Measurements from ENCODE around the gene LNX1. TPM values are rescaled to one million over a fixed set of nuclear protein-coding genes. Genes with fewer than 3 reads are reported as not detected.

LNX1 gene
- total and polyA plus RNA-seq, 9 donors = 2.4 to 5.1 (median 2.8) TPM

- peaks cover 4% of the 10 kb centered on the region for H3K4me1 ChIP-seq (ENCODE audit: control insufficient read depth, insufficient read depth, low read length)
- no peaks in the 10 kb centered on the region for H3K27me3 ChIP-seq (ENCODE audit: control insufficient read depth, insufficient read depth, low read length)
- 36% methylated on average over 11 of the region's 17 CpGs for WGBS (ENCODE audit: insufficient coverage)
- H3K9me3 ChIP-seq (replicated peaks; ENCODE audit: control insufficient read depth, low read depth, low read length) = no peaks in the 10 kb centered on the region
- H3K4me3 ChIP-seq (ENCODE audit: low read length) = peak overlapping the region; percentile 18
- H3K27ac ChIP-seq (ENCODE audit: low read length) = peak overlapping the region; percentile 60
- H3K36me3 ChIP-seq (ENCODE audit: control insufficient read depth, insufficient read depth, low read length) = no peaks in the 10 kb centered on the region
- DNase-seq = peak; percentile 76
Observed at GRCh38 chr4:53507671-53508286, 83.5 kb downstream of the LNX1 start.

- H3K27ac ChIP-seq (ENCODE audit: low read length) = no peak overlapping the region
- no CpG with 5 or more reads among the region's 7 CpGs for WGBS (ENCODE audit: insufficient coverage)
- H3K9me3 ChIP-seq (replicated peaks; ENCODE audit: control insufficient read depth, low read depth, low read length) = no peaks in the 10 kb centered on the region
- H3K27me3 ChIP-seq (ENCODE audit: control insufficient read depth, insufficient read depth, low read length) = no peaks in the 10 kb centered on the region
- H3K4me3 ChIP-seq (ENCODE audit: low read length) = no peak overlapping the region
- no peaks in the 10 kb centered on the region for H3K36me3 ChIP-seq (ENCODE audit: control insufficient read depth, insufficient read depth, low read length)
- H3K4me1 ChIP-seq (ENCODE audit: control insufficient read depth, insufficient read depth, low read length) = peaks cover 4% of the 10 kb centered on the region
- DNase-seq = no peak
Observed at GRCh38 chr4:53507058-53507457, 84.2 kb downstream of the LNX1 start.

GRCh38 chr4:53505947-53506346 lies 85.3 kb downstream of the LNX1 start:
- no peaks in the 10 kb centered on the region for H3K27me3 ChIP-seq (ENCODE audit: control insufficient read depth, insufficient read depth, low read length)
- H3K27ac ChIP-seq (ENCODE audit: low read length) = no peak overlapping the region
- no peak for DNase-seq
- 100% methylated on average over 1 of the region's 2 CpGs for WGBS (ENCODE audit: insufficient coverage)
- H3K4me1 ChIP-seq (ENCODE audit: control insufficient read depth, insufficient read depth, low read length) = peaks cover 4% of the 10 kb centered on the region
- H3K9me3 ChIP-seq (replicated peaks; ENCODE audit: control insufficient read depth, low read depth, low read length) = no peaks in the 10 kb centered on the region
- no peak overlapping the region for H3K4me3 ChIP-seq (ENCODE audit: low read length)
- H3K36me3 ChIP-seq (ENCODE audit: control insufficient read depth, insufficient read depth, low read length) = no peaks in the 10 kb centered on the region

- Histone ChIP-seq H3K27me3 (ENCODE audit: control insufficient read depth, insufficient read depth, low read length) (no peaks in the 10 kb centered on the region), H3K9me3 (replicated peaks; ENCODE audit: control insufficient read depth, low read depth, low read length) (no peaks in the 10 kb centered on the region), H3K4me1 (ENCODE audit: control insufficient read depth, insufficient read depth, low read length) (peaks cover 12% of the 10 kb centered on the region), H3K4me3 (ENCODE audit: low read length) (no peak overlapping the region), H3K27ac (ENCODE audit: low read length) (no peak overlapping the region), H3K36me3 (ENCODE audit: control insufficient read depth, insufficient read depth, low read length) (no peaks in the 10 kb centered on the region)
- DNase-seq = peak; percentile 38
- no CpG with 5 or more reads among the region's 1 CpG for WGBS (ENCODE audit: insufficient coverage)
Observed at GRCh38 chr4:53502094-53502493, 89.2 kb downstream of the LNX1 start.

- peaks cover 17% of the 10 kb centered on the region for H3K4me1 ChIP-seq (ENCODE audit: control insufficient read depth, insufficient read depth, low read length)
- H3K27me3 ChIP-seq (ENCODE audit: control insufficient read depth, insufficient read depth, low read length) = no peaks in the 10 kb centered on the region
- H3K36me3 ChIP-seq (ENCODE audit: control insufficient read depth, insufficient read depth, low read length) = no peaks in the 10 kb centered on the region
- WGBS (ENCODE audit: insufficient coverage) = 88% methylated on average over 4 of the region's 4 CpGs
- H3K9me3 ChIP-seq (replicated peaks; ENCODE audit: control insufficient read depth, low read depth, low read length) = no peaks in the 10 kb centered on the region
- no peak overlapping the region for H3K4me3 ChIP-seq (ENCODE audit: low read length)
- no peak for DNase-seq
- no peak overlapping the region for H3K27ac ChIP-seq (ENCODE audit: low read length)
Observed at GRCh38 chr4:53501561-53501960, 89.7 kb downstream of the LNX1 start.

GRCh38 chr4:53500546-53500945 lies 90.7 kb downstream of the LNX1 start:
- Histone ChIP-seq H3K27ac (ENCODE audit: low read length) (no peak overlapping the region), H3K36me3 (ENCODE audit: control insufficient read depth, insufficient read depth, low read length) (no peaks in the 10 kb centered on the region), H3K27me3 (ENCODE audit: control insufficient read depth, insufficient read depth, low read length) (no peaks in the 10 kb centered on the region), H3K4me3 (ENCODE audit: low read length) (no peak overlapping the region), H3K4me1 (ENCODE audit: control insufficient read depth, insufficient read depth, low read length) (peaks cover 17% of the 10 kb centered on the region), H3K9me3 (replicated peaks; ENCODE audit: control insufficient read depth, low read depth, low read length) (no peaks in the 10 kb centered on the region)
- WGBS (ENCODE audit: insufficient coverage) = 89% methylated on average over 2 of the region's 2 CpGs
- DNase-seq = no peak

GRCh38 chr4:53499791-53500190 lies 91.5 kb downstream of the LNX1 start:
- 100% methylated on average over 1 of the region's 1 CpG for WGBS (ENCODE audit: insufficient coverage)
- Histone ChIP-seq H3K4me1 (ENCODE audit: control insufficient read depth, insufficient read depth, low read length) (peaks cover 17% of the 10 kb centered on the region), H3K4me3 (ENCODE audit: low read length) (no peak overlapping the region), H3K27ac (ENCODE audit: low read length) (peak overlapping the region; percentile 10), H3K36me3 (ENCODE audit: control insufficient read depth, insufficient read depth, low read length) (no peaks in the 10 kb centered on the region), H3K9me3 (replicated peaks; ENCODE audit: control insufficient read depth, low read depth, low read length) (no peaks in the 10 kb centered on the region), H3K27me3 (ENCODE audit: control insufficient read depth, insufficient read depth, low read length) (no peaks in the 10 kb centered on the region)
- no peak for DNase-seq

GRCh38 chr4:53498706-53499105 lies 92.6 kb downstream of the LNX1 start:
- peak; percentile 89 for DNase-seq
- H3K27me3 ChIP-seq (ENCODE audit: control insufficient read depth, insufficient read depth, low read length) = no peaks in the 10 kb centered on the region
- peaks cover 17% of the 10 kb centered on the region for H3K4me1 ChIP-seq (ENCODE audit: control insufficient read depth, insufficient read depth, low read length)
- no CpG with 5 or more reads among the region's 2 CpGs for WGBS (ENCODE audit: insufficient coverage)
- no peak overlapping the region for H3K4me3 ChIP-seq (ENCODE audit: low read length)
- no peaks in the 10 kb centered on the region for H3K36me3 ChIP-seq (ENCODE audit: control insufficient read depth, insufficient read depth, low read length)
- peak overlapping the region; percentile 39 for H3K27ac ChIP-seq (ENCODE audit: low read length)
- H3K9me3 ChIP-seq (replicated peaks; ENCODE audit: control insufficient read depth, low read depth, low read length) = no peaks in the 10 kb centered on the region

GRCh38 chr4:53497487-53498244 lies 93.6 kb downstream of the LNX1 start:
- DNase-seq = peak; percentile 94
- peak overlapping the region; percentile 85 for H3K27ac ChIP-seq (ENCODE audit: low read length)
- H3K36me3 ChIP-seq (ENCODE audit: control insufficient read depth, insufficient read depth, low read length) = no peaks in the 10 kb centered on the region
- H3K9me3 ChIP-seq (replicated peaks; ENCODE audit: control insufficient read depth, low read depth, low read length) = no peaks in the 10 kb centered on the region
- no CpG with 5 or more reads among the region's 7 CpGs for WGBS (ENCODE audit: insufficient coverage)
- no peak overlapping the region for H3K4me3 ChIP-seq (ENCODE audit: low read length)
- H3K27me3 ChIP-seq (ENCODE audit: control insufficient read depth, insufficient read depth, low read length) = no peaks in the 10 kb centered on the region
- H3K4me1 ChIP-seq (ENCODE audit: control insufficient read depth, insufficient read depth, low read length) = peaks cover 17% of the 10 kb centered on the region

- Histone ChIP-seq H3K27me3 (ENCODE audit: control insufficient read depth, insufficient read depth, low read length) (no peaks in the 10 kb centered on the region), H3K36me3 (ENCODE audit: control insufficient read depth, insufficient read depth, low read length) (no peaks in the 10 kb centered on the region), H3K4me3 (ENCODE audit: low read length) (no peak overlapping the region), H3K9me3 (replicated peaks; ENCODE audit: control insufficient read depth, low read depth, low read length) (no peaks in the 10 kb centered on the region), H3K27ac (ENCODE audit: low read length) (no peak overlapping the region), H3K4me1 (ENCODE audit: control insufficient read depth, insufficient read depth, low read length) (peaks cover 16% of the 10 kb centered on the region)
- WGBS (ENCODE audit: insufficient coverage) = 90% methylated on average over 2 of the region's 6 CpGs
- DNase-seq = no peak
Observed at GRCh38 chr4:53494851-53495250, 96.4 kb downstream of the LNX1 start.

Measured in muscle of leg (tissue), 11 donors.